ENCODE results near the gene RNF227. TPM values are rescaled to one million over a fixed set of nuclear protein-coding genes. Genes with fewer than 3 reads are reported as not detected.

RNF227 gene
- total and polyA plus RNA-seq, 10 of the 15 experiments (the other 5 are each of a cell fraction or from before 2014, with no cell fraction given): 0.49 to 5.0 (median 1.3) TPM

GRCh38 chr17:7922845-7923628 is 6.9 kb upstream of the RNF227 start (continued):
- TF ChIP-seq FOXM1 (IDR thresholded peaks at IDR 0.05; ENCODE audit: low read depth, low read length) (no peak), POLR2AphosphoS5 (IDR thresholded peaks at IDR 0.05; ENCODE audit: low read length) (peak; percentile 40; the same call in 1 of the 2 replicates), ZNF24 (IDR thresholded peaks at IDR 0.05) (no peak), ZZZ3 (IDR thresholded peaks at IDR 0.05; ENCODE audit: control insufficient read depth, insufficient read length, low read depth) (no peak), RFX5 (IDR thresholded peaks at IDR 0.05; ENCODE audit: low read depth, low read length) (0 out of 2 replicates have a peak, but pooled peaks have one; percentile 11), LARP7 (IDR thresholded peaks at IDR 0.05) (no peak), BHLHE40 (IDR thresholded peaks at IDR 0.05; ENCODE audit: borderline replicate concordance in 1 of 2, low read depth in 2 of 2, low read length in 1 of 2) (peak in 1 of 2 experiments; percentile 36; a peak in 1 of 4 replicates), DPF2 (IDR thresholded peaks at IDR 0.05) (peak; percentile 29; the same call in 1 of the 2 replicates), HSF1 (IDR thresholded peaks at IDR 0.05; ENCODE audit: low read depth, low read length) (no peak), ELK1 (IDR thresholded peaks at IDR 0.05; ENCODE audit: low read depth, low read length) (no peak), ZNF687 (IDR thresholded peaks at IDR 0.05) (peak; percentile 43; the same call in 1 of the 2 replicates), NBN (IDR thresholded peaks at IDR 0.05) (peak; percentile 61; the same call in 1 of the 2 replicates), YBX1 (IDR thresholded peaks at IDR 0.05) (no peak), NKRF (conservative IDR thresholded peaks at IDR 0.05) (no peak), YY1 (IDR thresholded peaks at IDR 0.05; ENCODE audit: low read depth, low read length) (0 out of 2 replicates have a peak, but pooled peaks have one; percentile 34), SREBF2 (IDR thresholded peaks at IDR 0.05; ENCODE audit: low read length) (no peak)

Measured in GM12878 (cell line).